Esophagus squamous epithelium (tissue), 5 donors: Measurements from ENCODE around the gene NAV2. TPM values are rescaled to one million over a fixed set of nuclear protein-coding genes. Genes with fewer than 3 reads are reported as not detected.
"Not testable (repeated sequence)": the region's sequence is repeated elsewhere in the genome, so short reads cannot be mapped to it uniquely, and the experiment has no call there.

ENCODE experiments used
- DNase-seq: peaks from one replicate; lab custom pipeline; 2025; lab: John Stamatoyannopoulos, UW
- H3K27ac ChIP-seq, 4 donors: fragments of 200-600 bp; sonication (generic); one replicate each; pipeline ENCODE4 v1.5.1; 2016 to 2019; ENCODE audit warnings: mild to moderate bottlenecking in 1 of 4
- H3K27me3 ChIP-seq, 4 donors: fragments of 200-600 bp; sonication (generic); 1 replicate in 3 of 4; 2 replicates in 1 of 4; pipeline versions ENCODE4 v1.5.1 to v1.6.0; 2017 to 2021; ENCODE audit warnings: antibody characterized with exemption in 1 of 4
- H3K36me3 ChIP-seq, 3 donors: fragments of 200-600 bp; sonication (generic); one replicate each; pipeline ENCODE4 v1.5.1; 2016 to 2019
- H3K4me1 ChIP-seq, 3 donors: fragments of 200-600 bp; sonication (generic); one replicate each; pipeline ENCODE4 v1.5.1; 2017 to 2019
- H3K4me3 ChIP-seq, 4 donors: fragments of 200-600 bp; sonication (generic); 1 replicate in 3 of 4; 2 replicates in 1 of 4; pipeline ENCODE4 v1.5.1; 2016 to 2019; ENCODE audit warnings: mild to moderate bottlenecking in 2 of 4, moderate library complexity in 1 of 4
- H3K9me3 ChIP-seq, 3 donors: fragments of 200-600 bp; sonication (generic); one replicate each; pipeline ENCODE4 v1.5.1; 2016 to 2019
- POLR2A ChIP-seq, 4 donors: fragments of 450-650 bp; IDR thresholded peaks; one replicate each; pipeline ENCODE4 v1.6.1; 2017; ENCODE audit warnings: antibody characterized with exemption in 4 of 4, mild to moderate bottlenecking in 4 of 4, moderate library complexity in 3 of 4
- WGBS, 2 donors: methylation state at CpG; one replicate each; pipeline ENCODE4 v1.1.5; 2018; 5-methylcytosine and 5-hydroxymethylcytosine counted together
- intact Hi-C: fragments of 100-400 bp; cut with DNase I; formaldehyde crosslinking; loops from one replicate; pipeline ENCODE4 v1.15.0; 2022
- total RNA-seq, 4 donors: library from RNA; depleted of rRNA; stranded (reverse); fragments of >200 nt; gene quantifications; one replicate each; pipeline ENCODE4 v1.1.0, GENCODE V29; 2016
- TF ChIP-seq, protein P1 (sequence below), 6 experiments: fragments of 450-650 bp in 4 of 6; fragments of 200-600 bp in 2 of 6; sonication (generic) in 2 of 6; IDR thresholded peaks; one replicate each; pipeline ENCODE4 v1.5.1; 2016 to 2019; ENCODE audit warnings: antibody characterized with exemption in 6 of 6, mild to moderate bottlenecking in 4 of 6, moderate library complexity in 4 of 6
- donor health status: DM: yes; HTN: yes; CAD: no.

The NAV2 gene
- total RNA-seq, 4 donors from 2014 or later, result 4.9 to 19.1 (median 14.6) TPM

DNA sequence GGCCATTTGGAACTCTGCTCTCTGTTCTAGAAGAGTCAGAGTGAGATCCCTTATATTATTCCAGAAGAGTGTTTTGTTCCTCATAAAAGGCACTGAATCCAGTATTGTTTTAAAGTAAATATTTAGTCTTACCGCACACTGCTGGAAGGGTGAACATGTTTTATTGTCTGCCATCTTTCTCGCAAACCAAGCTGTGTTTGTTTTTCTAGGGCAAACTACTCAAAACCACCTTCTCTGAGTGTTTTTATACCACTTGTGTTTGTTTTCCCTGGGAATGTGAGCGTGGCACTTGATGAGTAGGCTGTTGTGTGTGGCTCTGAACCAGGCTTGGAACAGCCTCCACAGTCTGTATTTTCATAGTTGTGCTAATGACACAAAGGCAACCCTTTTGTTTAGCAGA is 357.8 kb downstream of the NAV2 start:
- WGBS, 2 donors, result 58 to 70% methylated on average over 3 of the region's 3 CpGs
- Histone ChIP-seq H3K4me3 (no peak overlapping the region), H3K4me1 (peaks cover 0 to 15% (median 0%) of the 10 kb centered on the region in 3 donors), H3K27me3 (no peaks in the 10 kb centered on the region), H3K36me3 (peaks cover 0 to 74% (median 0%) of the 10 kb centered on the region in 3 donors), H3K9me3 (no peaks in the 10 kb centered on the region), H3K27ac (no peak overlapping the region)
- intact Hi-C loops, result no loop called here
- no peak for DNase-seq
- TF ChIP-seq, protein P1, sequence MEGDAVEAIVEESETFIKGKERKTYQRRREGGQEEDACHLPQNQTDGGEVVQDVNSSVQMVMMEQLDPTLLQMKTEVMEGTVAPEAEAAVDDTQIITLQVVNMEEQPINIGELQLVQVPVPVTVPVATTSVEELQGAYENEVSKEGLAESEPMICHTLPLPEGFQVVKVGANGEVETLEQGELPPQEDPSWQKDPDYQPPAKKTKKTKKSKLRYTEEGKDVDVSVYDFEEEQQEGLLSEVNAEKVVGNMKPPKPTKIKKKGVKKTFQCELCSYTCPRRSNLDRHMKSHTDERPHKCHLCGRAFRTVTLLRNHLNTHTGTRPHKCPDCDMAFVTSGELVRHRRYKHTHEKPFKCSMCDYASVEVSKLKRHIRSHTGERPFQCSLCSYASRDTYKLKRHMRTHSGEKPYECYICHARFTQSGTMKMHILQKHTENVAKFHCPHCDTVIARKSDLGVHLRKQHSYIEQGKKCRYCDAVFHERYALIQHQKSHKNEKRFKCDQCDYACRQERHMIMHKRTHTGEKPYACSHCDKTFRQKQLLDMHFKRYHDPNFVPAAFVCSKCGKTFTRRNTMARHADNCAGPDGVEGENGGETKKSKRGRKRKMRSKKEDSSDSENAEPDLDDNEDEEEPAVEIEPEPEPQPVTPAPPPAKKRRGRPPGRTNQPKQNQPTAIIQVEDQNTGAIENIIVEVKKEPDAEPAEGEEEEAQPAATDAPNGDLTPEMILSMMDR (IDR thresholded peaks at IDR 0.05), result no peak
- TF ChIP-seq POLR2A (IDR thresholded peaks at IDR 0.05), result no peak

DNA sequence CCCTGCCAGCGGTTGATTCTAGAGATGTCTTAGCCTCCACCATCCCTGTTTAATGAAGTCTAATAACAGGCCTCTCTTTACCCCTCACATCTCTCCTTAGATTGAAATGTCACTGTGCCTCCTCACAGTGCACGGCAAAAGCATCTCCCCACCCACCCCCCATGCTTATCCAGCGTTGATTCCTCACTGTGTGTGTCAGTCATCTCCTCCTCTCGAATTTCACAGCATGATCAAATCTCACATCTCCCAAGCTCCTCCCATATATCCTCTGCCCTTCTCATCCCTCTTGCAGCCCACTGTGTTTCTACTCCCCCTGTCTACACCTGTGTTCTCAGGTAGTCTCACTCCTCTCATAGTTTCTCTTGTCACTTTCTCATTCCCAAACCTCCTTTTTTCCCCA is 363.0 kb downstream of the NAV2 start:
- Histone ChIP-seq H3K27me3 (no peaks in the 10 kb centered on the region), H3K9me3 (no peaks in the 10 kb centered on the region), H3K36me3 (peaks cover 0 to 77% (median 8%) of the 10 kb centered on the region in 3 donors), H3K4me1 (peaks cover 0 to 12% (median 0%) of the 10 kb centered on the region in 3 donors), H3K27ac (no peak overlapping the region), H3K4me3 (no peak overlapping the region)
- intact Hi-C loops, result no loop called here
- TF ChIP-seq POLR2A (IDR thresholded peaks at IDR 0.05), result no peak
- TF ChIP-seq, protein P1 (IDR thresholded peaks at IDR 0.05), result no peak
- DNase-seq, result no peak
- WGBS, 2 donors, result 86 to 90% methylated on average over 3 to 4 of the region's 4 CpGs

DNA sequence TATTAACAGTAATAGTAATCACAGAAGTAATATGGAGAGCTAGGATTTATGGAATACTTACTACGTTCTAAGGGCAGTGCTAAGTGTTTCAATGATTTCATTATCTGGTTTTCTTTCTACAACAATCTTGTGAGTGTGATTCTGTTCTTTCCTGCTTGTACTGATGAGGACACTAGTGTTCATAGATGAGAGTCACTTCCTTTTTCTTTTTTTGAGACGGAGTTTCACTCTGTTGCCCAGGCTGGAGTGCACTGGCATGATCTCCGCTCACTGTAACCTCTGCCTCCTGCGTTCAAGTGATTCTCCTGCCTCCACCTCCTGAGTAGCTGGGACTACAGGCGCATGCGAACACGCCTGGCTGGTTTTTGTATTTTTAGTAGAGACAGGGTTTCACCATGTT is 366.2 kb downstream of the NAV2 start:
- no peaks in the 10 kb centered on the region for H3K27me3 ChIP-seq
- H3K9me3 ChIP-seq, result no peaks in the 10 kb centered on the region
- no peak overlapping the region for H3K27ac ChIP-seq
- H3K36me3 ChIP-seq, result peaks cover 0 to 93% (median 8%) of the 10 kb centered on the region in 3 donors
- 94 to 98% methylated on average over 7 of the region's 7 CpGs for WGBS, 2 donors
- no peak overlapping the region for H3K4me3 ChIP-seq
- H3K4me1 ChIP-seq, result peaks cover 0 to 12% (median 0%) of the 10 kb centered on the region in 3 donors
- DNase-seq, result no peak
- TF ChIP-seq, protein P1 (IDR thresholded peaks at IDR 0.05), result no peak
- no peak for TF ChIP-seq POLR2A (IDR thresholded peaks at IDR 0.05)
- intact Hi-C loops, result no loop called here

DNA sequence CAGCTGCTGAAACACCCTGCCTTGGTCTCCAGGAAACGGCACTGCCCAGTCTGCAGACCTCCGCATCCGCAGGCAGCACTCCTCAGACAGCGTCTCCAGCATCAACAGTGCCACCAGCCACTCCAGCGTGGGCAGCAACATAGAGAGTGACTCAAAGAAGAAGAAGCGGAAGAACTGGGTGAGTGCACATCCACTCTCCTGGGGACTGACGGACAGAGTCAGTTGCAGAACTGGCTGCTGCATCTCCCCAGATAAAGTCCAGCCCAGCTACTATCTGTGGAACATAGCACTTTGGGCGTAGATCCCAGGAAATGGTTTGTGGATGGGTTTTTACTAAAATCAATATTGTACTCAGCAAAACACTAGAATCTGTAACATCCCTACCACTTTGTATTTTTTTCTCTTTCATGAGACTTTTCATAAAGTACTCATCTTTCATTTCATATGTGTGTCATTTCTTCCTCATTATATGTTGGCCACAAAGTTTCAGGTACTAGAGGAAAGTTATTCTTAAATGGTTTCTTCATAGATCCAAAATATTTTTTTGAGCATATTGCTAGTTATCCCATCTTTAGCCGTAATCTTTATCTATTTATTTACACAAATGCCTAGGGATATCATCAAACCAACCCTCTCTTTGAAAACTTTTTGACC is 367.5 kb downstream of the NAV2 start:
- no peak for DNase-seq
- Histone ChIP-seq H3K27me3 (no peaks in the 10 kb centered on the region), H3K27ac (no peak overlapping the region)

DNA sequence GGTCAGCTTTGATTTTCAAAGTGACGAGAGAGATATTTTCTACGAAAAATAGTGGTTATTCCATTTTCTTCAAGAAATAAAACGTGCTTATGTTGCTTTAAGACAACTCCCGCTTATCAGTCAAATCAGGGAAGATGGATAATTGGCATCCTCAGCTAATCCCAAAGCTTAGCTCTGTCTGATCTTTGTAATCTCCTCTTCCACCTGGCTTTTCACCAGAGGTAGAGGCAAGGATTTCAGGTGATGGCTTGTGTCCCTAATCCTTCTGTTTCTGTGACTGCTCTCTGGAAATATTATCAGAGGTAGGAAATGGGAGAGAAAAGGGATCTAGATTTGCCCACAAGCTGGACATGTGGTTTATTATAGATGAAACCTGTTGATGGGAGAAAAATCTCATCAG is 368.7 kb downstream of the NAV2 start:
- Histone ChIP-seq H3K27me3 (no peaks in the 10 kb centered on the region), H3K27ac (no peak overlapping the region), H3K9me3 (no peaks in the 10 kb centered on the region), H3K4me3 (no peak overlapping the region), H3K36me3 (peaks cover 0 to 100% (median 8%) of the 10 kb centered on the region in 3 donors), H3K4me1 (peaks cover 0 to 12% (median 0%) of the 10 kb centered on the region in 3 donors)
- 85 to 88% methylated on average over 4 of the region's 4 CpGs for WGBS, 2 donors
- intact Hi-C loops, result no loop called here
- TF ChIP-seq, protein P1 (IDR thresholded peaks at IDR 0.05), result no peak
- TF ChIP-seq POLR2A (IDR thresholded peaks at IDR 0.05), result no peak
- no peak for DNase-seq

More for the DNA sequence above, 367.5 kb downstream of the NAV2 start:
- TF ChIP-seq POLR2A (IDR thresholded peaks at IDR 0.05), result no peak
- TF ChIP-seq, protein P1 (IDR thresholded peaks at IDR 0.05), result no peak
- no peak overlapping the region for H3K4me3 ChIP-seq
- H3K4me1 ChIP-seq, result peaks cover 0 to 12% (median 0%) of the 10 kb centered on the region in 3 donors
- H3K36me3 ChIP-seq, result peaks cover 0 to 100% (median 8%) of the 10 kb centered on the region in 3 donors
- 72 to 77% methylated on average over 6 to 9 of the region's 9 CpGs for WGBS, 2 donors
- no peaks in the 10 kb centered on the region for H3K9me3 ChIP-seq
- intact Hi-C loops, result no loop called here

DNA sequence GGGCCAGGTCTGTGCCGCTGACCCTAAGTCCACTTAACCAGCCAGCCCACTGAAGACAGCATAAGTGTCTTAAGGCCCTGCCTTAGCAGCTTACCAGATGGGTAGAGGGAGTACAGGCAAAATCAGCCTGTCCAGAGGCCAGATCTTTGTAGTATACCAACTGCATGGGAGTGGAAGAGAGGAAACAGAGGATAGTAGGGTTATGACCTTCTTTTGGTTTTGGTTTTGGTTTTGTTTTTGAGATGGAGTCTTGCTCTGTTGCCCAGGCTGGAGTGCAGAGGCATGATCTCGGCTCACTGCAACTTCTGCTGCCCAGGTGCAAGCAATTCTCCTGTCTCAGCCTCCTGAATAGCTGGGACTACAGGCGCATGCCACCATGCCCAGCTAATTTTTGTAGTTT is 371.2 kb downstream of the NAV2 start:
- intact Hi-C loops, H3K9me3 ChIP-seq, H3K4me3 ChIP-seq, H3K27me3 ChIP-seq, H3K4me1 ChIP-seq, DNase-seq, H3K27ac ChIP-seq: not testable (repeated sequence)
- H3K36me3 ChIP-seq, result peaks cover 0 to 100% (median 8%) of the 10 kb centered on the region in 3 donors
- WGBS, 2 donors, result 93 to 100% methylated on average over 2 to 3 of the region's 3 CpGs
